HG03159 (cell line): ENCODE results near the gene PPP2R3A.

ENCODE experiments used
- ATAC-seq: cut with Tn5 transposase; IDR thresholded peaks from one replicate; pipeline ENCODE4 v1.9.1; 2021; ENCODE audit warnings: mild to moderate bottlenecking, moderate library complexity; ENCODE audit not compliant: unreplicated experiment

The PPP2R3A gene

GRCh38 chr3:136021803-136022202 is 56.3 kb downstream of the PPP2R3A start:
- ATAC-seq, result no peak

- no peak for ATAC-seq
Measured at GRCh38 chr3:136022529-136023263, 57.2 kb downstream of the PPP2R3A start.

GRCh38 chr3:136023264-136023978 is 57.9 kb downstream of the PPP2R3A start:
- ATAC-seq, result no peak

GRCh38 chr3:136036306-136036705 is 70.8 kb downstream of the PPP2R3A start:
- ATAC-seq, result no peak

DNA sequence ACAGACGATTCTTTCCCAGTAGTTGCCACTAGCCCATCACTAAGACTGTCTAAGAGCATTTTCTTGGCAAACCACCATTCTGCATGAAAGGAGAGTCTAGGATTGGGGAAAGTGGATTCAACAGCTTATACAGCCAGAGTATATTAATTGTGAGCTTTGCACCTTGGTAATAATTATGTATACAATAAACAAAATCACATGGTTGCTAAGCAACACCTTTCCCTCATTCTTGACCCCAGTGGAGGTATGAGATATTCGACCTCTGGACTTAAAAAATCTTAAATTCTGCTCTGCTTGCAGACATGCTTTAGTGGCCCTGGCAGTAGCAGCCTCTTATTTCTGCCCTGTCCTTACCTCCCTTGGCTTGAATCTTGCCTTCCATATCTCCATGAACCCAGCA is 73.1 kb downstream of the PPP2R3A start:
- no peak for ATAC-seq

GRCh38 chr3:136042608-136043221 is 77.2 kb downstream of the PPP2R3A start:
- ATAC-seq, result no peak

GRCh38 chr3:136044980-136045745 is 79.6 kb downstream of the PPP2R3A start:
- ATAC-seq, result no peak

DNA sequence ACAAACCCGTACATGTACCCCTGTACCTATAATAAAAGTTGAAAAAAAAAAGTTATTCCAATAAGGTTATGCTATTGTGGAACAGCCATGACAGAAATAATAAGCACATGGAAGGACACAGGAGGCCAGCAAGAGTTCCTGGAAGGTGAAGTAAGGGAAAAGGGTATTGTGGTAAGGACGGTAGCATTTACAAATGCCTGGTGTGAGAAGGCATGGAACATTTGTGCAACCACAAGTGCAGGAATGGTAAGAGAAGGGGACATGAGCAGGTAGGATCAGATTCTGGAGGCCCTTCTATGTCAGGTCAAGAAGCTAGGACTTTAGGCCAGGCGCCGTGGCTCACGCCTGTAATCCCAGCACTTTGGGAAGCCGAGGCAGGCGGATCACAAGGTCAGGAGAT is 82.5 kb downstream of the PPP2R3A start:
- ATAC-seq, result no peak

DNA sequence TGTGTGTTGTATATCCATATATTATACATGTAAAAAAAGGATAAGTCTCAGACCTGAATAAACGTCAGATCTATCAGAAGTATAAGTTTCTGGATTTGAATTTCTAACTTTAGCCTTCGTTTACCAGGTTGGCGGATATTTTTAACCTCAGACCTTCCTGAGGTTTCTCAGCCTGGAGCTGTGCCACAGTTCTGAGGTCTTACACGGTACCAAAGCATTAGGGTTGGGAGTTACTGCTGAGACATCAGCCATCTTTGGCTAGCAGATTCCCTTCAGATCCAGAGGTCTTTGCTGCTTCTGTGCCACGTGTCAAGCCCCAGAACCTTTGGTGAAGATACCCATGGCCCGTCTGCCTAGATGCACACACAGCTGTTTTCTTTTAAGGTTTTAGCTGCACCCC is 84.7 kb downstream of the PPP2R3A start:
- ATAC-seq, result no peak

GRCh38 chr3:136055491-136055890 is 90.0 kb downstream of the PPP2R3A start:
- no peak for ATAC-seq

DNA sequence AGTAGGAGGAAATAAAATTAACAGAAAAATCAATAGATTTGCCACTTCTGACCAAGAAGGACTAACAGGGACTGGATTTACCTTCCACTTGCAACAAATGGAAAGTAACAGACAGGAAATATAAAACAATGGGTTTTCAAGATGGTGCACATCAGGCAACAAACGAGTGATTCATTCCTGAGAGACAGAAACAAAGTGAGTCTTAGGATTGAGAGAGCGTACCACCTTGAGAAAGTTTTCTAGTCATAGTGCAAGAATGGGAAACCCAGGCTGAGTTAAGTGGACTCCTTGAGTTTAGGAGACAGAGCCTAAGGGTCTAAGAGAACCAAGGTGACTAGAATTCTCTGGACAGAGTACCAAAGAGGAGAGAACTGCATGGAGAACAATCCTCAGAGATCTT is 101.7 kb downstream of the PPP2R3A start:
- no peak for ATAC-seq

- ATAC-seq, result no peak
Measured at GRCh38 chr3:136068708-136069107, 103.2 kb downstream of the PPP2R3A start.

DNA sequence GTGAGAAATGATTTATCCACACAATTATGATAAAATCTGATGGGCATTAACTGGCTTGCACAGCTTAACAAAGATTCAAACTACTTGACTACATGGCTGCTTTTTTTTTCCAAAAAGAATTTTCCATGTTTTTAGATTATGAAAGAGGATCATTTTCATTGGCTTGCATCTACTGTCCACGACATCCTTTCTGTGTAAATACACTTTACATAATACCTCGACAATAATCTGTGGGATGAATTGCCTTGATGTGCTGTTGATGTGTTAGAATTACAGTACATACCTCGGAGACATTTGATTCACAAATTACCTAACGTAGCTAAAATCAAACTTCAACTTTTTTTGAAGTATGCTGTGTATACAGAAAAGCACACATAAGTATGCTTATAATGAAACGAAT is 104.4 kb downstream of the PPP2R3A start:
- ATAC-seq, result no peak

DNA sequence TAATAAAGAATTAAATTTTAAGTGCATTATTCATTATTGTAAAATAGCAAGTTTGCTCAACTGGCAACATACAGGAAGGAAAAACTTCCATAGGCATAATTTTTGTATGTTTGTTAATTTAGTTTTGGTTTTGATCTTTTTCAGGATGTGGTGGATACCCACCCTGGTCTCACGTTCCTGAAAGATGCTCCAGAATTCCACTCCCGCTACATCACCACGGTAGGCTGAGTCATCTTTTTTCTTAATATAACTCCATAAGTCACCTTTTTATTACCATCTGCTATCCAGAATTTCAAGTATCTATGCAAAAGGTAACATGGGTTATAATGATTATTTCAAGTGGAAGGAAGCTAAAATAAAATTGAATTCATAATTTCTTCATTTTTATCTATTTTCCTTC is 104.8 kb downstream of the PPP2R3A start:
- ATAC-seq, result no peak

DNA sequence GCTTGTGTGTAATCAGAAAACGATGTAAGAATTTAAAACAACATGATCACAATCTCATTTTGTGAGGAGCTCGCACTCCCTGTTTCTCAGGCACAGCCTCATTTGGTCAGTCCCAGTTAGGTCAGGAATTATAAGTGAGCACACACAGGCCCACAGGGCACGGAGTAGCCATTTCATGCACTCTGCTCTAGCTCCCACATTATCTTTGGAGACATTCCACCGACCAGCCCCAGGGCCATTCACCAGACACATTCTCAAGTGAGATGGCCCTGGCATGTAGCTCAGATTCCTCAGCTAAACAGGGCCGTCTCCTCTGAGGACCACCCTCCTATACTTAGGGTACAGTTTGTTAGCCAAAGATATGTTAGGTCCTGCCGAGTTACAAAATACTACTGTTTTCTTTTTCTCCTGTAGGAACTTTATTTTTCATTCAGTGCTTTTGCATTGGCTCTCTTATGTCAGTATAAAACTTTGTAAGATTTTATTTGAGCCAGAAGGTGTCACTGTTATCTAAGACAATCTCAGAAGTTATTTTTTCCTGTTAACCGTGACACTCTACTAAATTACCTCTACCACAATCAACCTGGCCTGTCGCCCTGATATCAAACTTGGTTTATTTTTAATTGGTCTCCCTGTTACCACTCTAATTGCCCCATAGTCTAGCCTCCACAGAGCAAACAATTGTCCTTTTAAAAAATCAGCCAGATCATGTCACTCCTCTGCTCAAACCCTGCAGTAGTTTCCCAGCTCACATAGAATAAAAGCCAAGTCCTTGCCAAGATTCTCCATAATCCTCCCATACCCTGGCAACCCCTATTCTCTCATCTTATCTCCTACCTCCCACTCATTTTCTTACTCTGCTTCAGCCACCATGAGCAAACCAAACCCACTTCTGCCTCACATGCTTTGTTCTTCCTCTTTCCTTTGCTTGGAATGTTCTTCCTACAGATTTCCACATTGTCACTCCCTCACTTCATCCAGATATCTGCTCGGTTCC is 105.7 kb downstream of the PPP2R3A start:
- no peak for ATAC-seq

GRCh38 chr3:136074546-136075170 is 109.1 kb downstream of the PPP2R3A start:
- ATAC-seq, result no peak

DNA sequence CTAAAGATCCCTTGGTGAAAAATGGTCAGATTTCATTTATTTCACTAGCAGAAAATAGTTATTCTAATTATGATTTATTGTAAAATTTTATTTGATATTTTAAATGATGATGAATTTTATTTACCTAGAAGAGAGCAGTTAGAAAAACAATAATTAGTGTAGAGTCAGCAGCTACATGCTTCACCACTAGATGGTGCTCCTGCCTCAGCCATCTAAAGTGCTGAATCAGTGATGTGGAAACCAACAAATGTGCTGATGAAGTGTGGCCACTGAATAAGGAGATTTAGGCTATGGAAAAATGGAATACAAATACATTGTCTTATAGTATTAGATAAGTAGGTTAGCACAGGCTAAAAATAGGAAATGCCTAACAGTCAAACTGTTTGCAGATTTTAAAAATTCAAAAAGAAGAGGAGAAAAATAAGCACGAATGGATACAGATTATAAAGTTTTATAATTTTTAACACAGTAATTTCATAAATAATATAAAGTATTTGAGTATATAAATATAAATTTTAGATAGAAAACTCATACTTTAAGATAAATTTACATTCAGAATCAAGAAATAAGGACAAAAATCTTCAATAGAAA is 109.8 kb downstream of the PPP2R3A start:
- ATAC-seq, result no peak

- ATAC-seq, result no peak
Measured at GRCh38 chr3:136075811-136076210, 110.3 kb downstream of the PPP2R3A start.
